Neuronal stem cell (in vitro differentiated cells): ENCODE measurements around the gene SHKBP1.
A peak's percentile ranks its signal among the peaks of the same experiment; 100 is the strongest.

ENCODE experiments used
- DNase-seq: peaks from one replicate; pipeline ENCODE4 v3.0.0-alpha.2; 2013; ENCODE audit warnings: low spot score
- H2AFZ ChIP-seq: one replicate; pipeline ENCODE4 v1.6.1; 2013; ENCODE audit warnings: mild to moderate bottlenecking, low read length, inconsistent platforms
- H2AK5ac ChIP-seq: 2 replicates; pipeline ENCODE4 v1.6.1; 2013; ENCODE audit warnings: low read depth, mild to moderate bottlenecking, inconsistent platforms, low read length, moderate library complexity, mixed read lengths
- H2BK120ac ChIP-seq: 2 replicates; pipeline ENCODE4 v1.6.1; 2013; ENCODE audit warnings: low read depth, mild to moderate bottlenecking, inconsistent platforms, low read length, moderate library complexity, mixed read lengths
- H2BK12ac ChIP-seq: one replicate; pipeline ENCODE4 v1.6.1; 2013; ENCODE audit warnings: low read length, inconsistent platforms
- H2BK15ac ChIP-seq: 2 replicates; pipeline ENCODE4 v1.6.1; 2013; ENCODE audit warnings: mild to moderate bottlenecking, low read length, inconsistent platforms, mixed read lengths
- H2BK5ac ChIP-seq: one replicate; pipeline ENCODE4 v1.6.1; 2013; ENCODE audit warnings: inconsistent platforms, mild to moderate bottlenecking, low read length, moderate library complexity
- H3K14ac ChIP-seq: one replicate; pipeline ENCODE4 v1.6.1; 2013; ENCODE audit warnings: low read length, inconsistent platforms
- H3K18ac ChIP-seq: 2 replicates; pipeline ENCODE4 v1.6.1; 2013; ENCODE audit warnings: low read length, inconsistent platforms
- H3K23ac ChIP-seq: 2 replicates; pipeline ENCODE4 v1.6.1; 2013; ENCODE audit warnings: low read depth, mild to moderate bottlenecking, mixed read lengths, low read length, inconsistent platforms; ENCODE audit not compliant: poor library complexity
- H3K27ac ChIP-seq: replicated peaks from 3 replicates; pipeline ENCODE4 v1.5.1; 2013; ENCODE audit warnings: low read length, inconsistent platforms
- H3K27me3 ChIP-seq, 3 experiments: 2 replicates each; pipeline ENCODE4 v1.6.1; 2013; ENCODE audit warnings: low read length in 3 of 3, mild to moderate bottlenecking in 2 of 3, inconsistent platforms in 1 of 3, low read depth in 1 of 3, mixed read lengths in 1 of 3, moderate library complexity in 1 of 3; ENCODE audit not compliant: control insufficient read depth in 3 of 3, insufficient read depth in 3 of 3
- H3K36me3 ChIP-seq, 2 donors: replicated peaks in 1 of 2; 2 replicates each; pipeline ENCODE4 v1.6.1; 2013; ENCODE audit warnings: low read length in 2 of 2; ENCODE audit not compliant: control insufficient read depth in 2 of 2, insufficient read depth in 2 of 2
- H3K4ac ChIP-seq: 2 replicates; pipeline ENCODE4 v1.6.1; 2013; ENCODE audit warnings: inconsistent platforms, mild to moderate bottlenecking, low read length, moderate library complexity
- H3K4me1 ChIP-seq, 2 donors: 1 replicate in 1 of 2; 2 replicates in 1 of 2; pipeline ENCODE4 v1.6.1; 2013; ENCODE audit warnings: low read length in 2 of 2, low read depth in 1 of 2; ENCODE audit not compliant: control insufficient read depth in 2 of 2, insufficient read depth in 1 of 2
- H3K4me2 ChIP-seq: one replicate; pipeline ENCODE4 v1.6.1; 2013; ENCODE audit warnings: mild to moderate bottlenecking, low read length, inconsistent platforms; ENCODE audit not compliant: insufficient read depth, poor library complexity, severe bottlenecking
- H3K4me3 ChIP-seq, 2 donors: 2 replicates each; pipeline ENCODE4 v1.5.1; 2013; ENCODE audit warnings: low read length in 2 of 2, mild to moderate bottlenecking in 2 of 2, inconsistent platforms in 1 of 2, moderate library complexity in 1 of 2
- H3K79me1 ChIP-seq: one replicate; pipeline ENCODE4 v1.6.1; 2013; ENCODE audit warnings: low read depth, mild to moderate bottlenecking, inconsistent platforms, low read length, moderate library complexity
- H3K9ac ChIP-seq: one replicate; pipeline ENCODE4 v1.6.1; 2013; ENCODE audit warnings: mild to moderate bottlenecking, low read depth, low read length, inconsistent platforms; ENCODE audit not compliant: poor library complexity
- H3K9me3 ChIP-seq, 2 donors: replicated peaks in 1 of 2; 2 replicates each; pipeline versions ENCODE3 to v1.6.1; 2013; ENCODE audit warnings: low read length in 2 of 2, mild to moderate bottlenecking in 2 of 2, inconsistent platforms in 1 of 2, low read depth in 1 of 2, mixed read lengths in 1 of 2, moderate library complexity in 1 of 2; ENCODE audit not compliant: control insufficient read depth in 2 of 2, insufficient read depth in 1 of 2
- H4K8ac ChIP-seq: one replicate; pipeline ENCODE4 v1.6.1; 2013; ENCODE audit warnings: low read depth, mild to moderate bottlenecking, inconsistent platforms, low read length, moderate library complexity
- H4K91ac ChIP-seq: one replicate; pipeline ENCODE4 v1.6.1; 2013; ENCODE audit warnings: low read length, low read depth, mild to moderate bottlenecking, inconsistent platforms; ENCODE audit not compliant: poor library complexity
- WGBS, 2 donors: extraction: QIAGEN DNeasy Blood & Tissue Kit; methylation state at CpG; one replicate each; pipeline ENCODE4 v1.1.7; 2013; ENCODE audit warnings: missing lambda C conversion rate in 2 of 2, mixed read lengths in 1 of 2; ENCODE audit not compliant: insufficient read length in 2 of 2, insufficient replicate concordance in 1 of 2; ENCODE audit errors: extremely low coverage in 2 of 2; 5-methylcytosine and 5-hydroxymethylcytosine counted together

SHKBP1 gene

DNA sequence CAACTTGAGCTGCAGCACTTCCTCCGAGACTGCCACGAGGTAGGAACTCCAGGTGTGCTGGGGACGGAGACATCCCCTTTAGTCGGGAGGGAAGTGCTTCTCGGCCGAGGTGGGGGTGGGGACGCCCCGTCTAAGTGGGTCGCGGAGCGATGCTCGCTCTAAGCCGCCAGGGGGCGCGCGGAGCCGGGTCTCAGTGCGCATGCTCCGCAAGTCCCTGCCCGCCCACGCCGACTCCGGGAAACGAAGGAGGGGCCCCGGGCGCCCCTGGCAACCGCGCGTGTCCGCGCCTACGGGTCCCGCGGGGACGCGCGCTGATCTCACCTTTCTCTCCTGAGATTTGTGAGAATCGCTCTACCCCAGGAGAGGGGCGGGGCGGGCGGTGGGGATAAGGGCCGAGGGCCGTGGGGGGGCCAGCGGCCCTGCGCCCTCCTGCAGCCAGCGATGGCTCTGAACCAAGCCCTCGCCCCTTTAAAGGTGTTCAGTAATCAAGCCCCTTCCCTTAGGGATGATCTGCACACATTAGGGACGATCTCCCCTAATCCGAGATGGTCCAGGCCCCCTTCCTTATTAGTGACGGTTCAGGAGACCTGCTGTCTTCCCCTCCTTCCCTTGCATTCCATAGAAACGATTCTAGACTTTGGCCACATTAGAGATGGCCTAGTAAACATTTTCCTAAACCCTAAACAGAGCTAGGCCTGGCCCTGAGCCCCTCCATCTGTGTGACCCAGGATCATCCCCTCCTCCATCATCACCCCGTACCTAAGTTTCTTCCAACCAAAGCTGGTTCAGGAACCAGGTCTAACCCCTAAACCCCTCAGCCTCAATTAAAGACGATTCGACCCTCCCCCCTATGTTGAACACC is 47.3 kb upstream of the SHKBP1 start:
- H3K27ac ChIP-seq: peak overlapping the region; percentile 56
- no peak overlapping the region for H3K14ac ChIP-seq
- no peak overlapping the region for H3K23ac ChIP-seq
- no peaks in the 10 kb centered on the region for H3K36me3 ChIP-seq
- peak overlapping the region; percentile 24 for H3K18ac ChIP-seq
- peak overlapping the region; percentile 92 for H2AFZ ChIP-seq
- H2AK5ac ChIP-seq: peak overlapping the region; percentile 74
- peak overlapping the region; percentile 39 to 75 for H3K4me3 ChIP-seq
- peak; percentile 87 for DNase-seq
- no peak overlapping the region for H2BK12ac ChIP-seq
- no peaks in the 10 kb centered on the region for H3K9me3 ChIP-seq
- no CpG with 5 or more reads among the region's 54 CpGs for WGBS, 2 donors
- no peak overlapping the region for H2BK5ac ChIP-seq
- H2BK15ac ChIP-seq: no peak overlapping the region
- H3K4me1 ChIP-seq: peaks cover 9 to 10% of the 10 kb centered on the region in 2 donors
- no peak overlapping the region for H3K4ac ChIP-seq
- H4K8ac ChIP-seq: no peak overlapping the region
- H4K91ac ChIP-seq: no peak overlapping the region
- no peaks in the 10 kb centered on the region for H3K79me1 ChIP-seq
- peak overlapping the region; percentile 63 for H3K4me2 ChIP-seq
- peaks cover 0 to 8% (median 5%) of the 10 kb centered on the region in 3 experiments for H3K27me3 ChIP-seq
- no peak overlapping the region for H2BK120ac ChIP-seq
- no peak overlapping the region for H3K9ac ChIP-seq

DNA sequence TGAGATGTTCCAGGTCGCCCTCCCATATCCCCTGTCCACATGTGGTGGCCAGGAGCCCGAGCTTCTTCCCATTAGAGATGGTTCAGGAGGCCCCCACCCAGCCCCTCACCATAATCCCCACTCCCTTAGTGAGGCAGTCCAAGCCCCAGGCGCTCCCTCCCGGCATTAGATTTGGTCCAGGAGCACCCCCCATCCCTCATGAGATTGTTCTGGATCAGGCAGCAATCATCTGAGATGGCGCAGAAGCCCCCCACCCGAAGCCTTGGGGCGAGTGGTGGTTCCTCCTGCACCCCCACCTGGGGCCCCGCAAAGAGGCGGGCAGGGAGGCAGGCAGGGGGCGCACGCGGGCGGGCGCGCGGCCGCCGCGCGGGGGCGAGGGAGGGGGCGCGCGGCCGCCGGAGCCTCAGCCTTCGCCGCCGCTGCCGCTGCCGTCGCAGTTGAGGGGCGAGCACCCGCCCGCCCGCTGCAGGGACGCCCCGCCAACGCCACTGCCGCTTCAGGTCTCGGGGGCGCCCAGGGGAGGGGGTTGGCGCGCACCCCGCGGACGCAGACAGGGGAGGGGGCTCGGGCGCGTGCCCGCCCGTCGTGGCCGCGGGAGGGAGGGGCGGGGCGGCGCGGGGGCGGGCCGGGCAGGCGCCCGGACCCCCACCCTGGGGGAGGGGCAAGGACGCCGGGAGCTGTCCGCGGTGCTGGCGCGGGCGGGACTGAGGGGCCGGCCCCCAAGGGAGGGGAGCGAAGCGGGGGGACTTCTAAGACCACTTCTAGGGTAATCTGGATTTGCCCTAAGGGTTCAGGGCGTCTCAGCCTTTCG is 46.4 kb upstream of the SHKBP1 start:
- H3K27me3 ChIP-seq: peaks cover 0 to 8% (median 2%) of the 10 kb centered on the region in 3 experiments
- peak overlapping the region; percentile 57 for H3K23ac ChIP-seq
- no peaks in the 10 kb centered on the region for H3K79me1 ChIP-seq
- H3K14ac ChIP-seq: no peak overlapping the region
- no CpG with 5 or more reads among the region's 75 CpGs for WGBS, 2 donors
- peak overlapping the region; percentile 93 for H3K18ac ChIP-seq
- DNase-seq: peak; percentile 72
- no peak overlapping the region for H4K8ac ChIP-seq
- no peak overlapping the region for H3K27ac ChIP-seq
- H3K36me3 ChIP-seq: no peaks in the 10 kb centered on the region
- peaks cover 9 to 10% of the 10 kb centered on the region in 2 donors for H3K4me1 ChIP-seq
- H2AFZ ChIP-seq: peak overlapping the region; percentile 92
- no peak overlapping the region for H2BK15ac ChIP-seq
- H2AK5ac ChIP-seq: peak overlapping the region; percentile 74
- H3K4me2 ChIP-seq: peak overlapping the region; percentile 31
- H3K4ac ChIP-seq: no peak overlapping the region
- no peak overlapping the region for H2BK5ac ChIP-seq
- H4K91ac ChIP-seq: no peak overlapping the region
- peak overlapping the region; percentile 39 to 80 for H3K4me3 ChIP-seq
- H2BK12ac ChIP-seq: no peak overlapping the region
- no peak overlapping the region for H2BK120ac ChIP-seq
- H3K9ac ChIP-seq: peak overlapping the region; percentile 88
- no peaks in the 10 kb centered on the region for H3K9me3 ChIP-seq

- peaks cover 9 to 10% of the 10 kb centered on the region in 2 donors for H3K4me1 ChIP-seq
- peaks cover 0 to 5% (median 2%) of the 10 kb centered on the region in 3 experiments for H3K27me3 ChIP-seq
- H2AFZ ChIP-seq: no peak overlapping the region
- H4K8ac ChIP-seq: no peak overlapping the region
- H3K18ac ChIP-seq: no peak overlapping the region
- no peak overlapping the region for H3K4me3 ChIP-seq
- no peak for DNase-seq
- H2BK12ac ChIP-seq: no peak overlapping the region
- no peak overlapping the region for H3K14ac ChIP-seq
- H3K36me3 ChIP-seq: no peaks in the 10 kb centered on the region
- H2BK15ac ChIP-seq: no peak overlapping the region
- H3K4me2 ChIP-seq: no peak overlapping the region
- no CpG with 5 or more reads among the region's 2 CpGs for WGBS, 2 donors
- H2BK120ac ChIP-seq: no peak overlapping the region
- H3K9me3 ChIP-seq: no peaks in the 10 kb centered on the region
- no peaks in the 10 kb centered on the region for H3K79me1 ChIP-seq
- H2AK5ac ChIP-seq: no peak overlapping the region
- no peak overlapping the region for H3K23ac ChIP-seq
- H3K27ac ChIP-seq: no peak overlapping the region
- no peak overlapping the region for H3K4ac ChIP-seq
- no peak overlapping the region for H2BK5ac ChIP-seq
- H4K91ac ChIP-seq: no peak overlapping the region
- no peak overlapping the region for H3K9ac ChIP-seq
Measured at GRCh38 chr19:40533508-40533907, 43.2 kb upstream of the SHKBP1 start.

- no CpG with 5 or more reads among the region's 4 CpGs for WGBS, 2 donors
Measured at GRCh38 chr19:40534148-40534547, 42.5 kb upstream of the SHKBP1 start.

More at GRCh38 chr19:40534148-40534547, 42.5 kb upstream of the SHKBP1 start:
- Histone ChIP-seq H2BK12ac (no peak overlapping the region), H3K27me3 (peaks cover 0 to 5% (median 2%) of the 10 kb centered on the region in 3 experiments), H3K79me1 (no peaks in the 10 kb centered on the region), H3K14ac (no peak overlapping the region), H3K36me3 (no peaks in the 10 kb centered on the region), H3K4me1 (peaks cover 8 to 9% of the 10 kb centered on the region in 2 donors), H3K4ac (no peak overlapping the region), H3K18ac (no peak overlapping the region), H4K8ac (no peak overlapping the region), H3K4me3 (peak overlapping the region in 1 of 2 donors; percentile 35), H2BK5ac (no peak overlapping the region), H3K4me2 (no peak overlapping the region), H3K9me3 (no peaks in the 10 kb centered on the region), H2BK15ac (no peak overlapping the region), H4K91ac (no peak overlapping the region), H2BK120ac (no peak overlapping the region), H3K23ac (no peak overlapping the region), H2AK5ac (no peak overlapping the region), H3K27ac (no peak overlapping the region), H2AFZ (no peak overlapping the region), H3K9ac (no peak overlapping the region)
- no peak for DNase-seq
